Large intestine (tissue), 12 donors: Measurements from ENCODE around the gene SHC3. TPM values are rescaled to one million over a fixed set of nuclear protein-coding genes. Genes with fewer than 3 reads are reported as not detected.

Source experiments
- DNase-seq, 2 donors: peaks; one replicate each; pipeline versions ENCODE4 v3.0.0 to v3.0.0-alpha.2; 2013
- H3K27ac ChIP-seq: one replicate; pipeline ENCODE4 v1.5.1; 2013; ENCODE audit warnings: low read length
- H3K27me3 ChIP-seq: 2 replicates; pipeline ENCODE4 v1.6.1; 2013; ENCODE audit warnings: low read length; ENCODE audit not compliant: control insufficient read depth, insufficient read depth
- H3K36me3 ChIP-seq: 2 replicates; pipeline ENCODE4 v1.6.1; 2013; ENCODE audit warnings: low read length; ENCODE audit not compliant: control insufficient read depth, insufficient read depth
- H3K4me1 ChIP-seq: one replicate; pipeline ENCODE4 v1.6.1; 2013; ENCODE audit warnings: low read length; ENCODE audit not compliant: control insufficient read depth, insufficient read depth
- H3K4me3 ChIP-seq: one replicate; pipeline ENCODE4 v1.5.1; 2013; ENCODE audit warnings: low read length
- H3K9me3 ChIP-seq: one replicate; pipeline ENCODE4 v1.6.1; 2013; ENCODE audit warnings: mild to moderate bottlenecking, low read depth, low read length, moderate library complexity; ENCODE audit not compliant: control insufficient read depth
- WGBS: methylation state at CpG from one replicate; pipeline ENCODE4 v1.1.5; 2013; ENCODE audit warnings: low lambda C conversion rate; ENCODE audit not compliant: insufficient coverage; 5-methylcytosine and 5-hydroxymethylcytosine counted together
- long read RNA-seq, 11 donors: transcript quantifications; one replicate each; lab custom pipeline, GENCODE V29; 2026
- polyA plus RNA-seq: library from polyadenylated mRNA; unstranded; fragments of 120-200 nt; gene quantifications from one replicate; pipeline ENCODE4 v1.2.1, GENCODE V29; 2013

Gene SHC3, protein sequence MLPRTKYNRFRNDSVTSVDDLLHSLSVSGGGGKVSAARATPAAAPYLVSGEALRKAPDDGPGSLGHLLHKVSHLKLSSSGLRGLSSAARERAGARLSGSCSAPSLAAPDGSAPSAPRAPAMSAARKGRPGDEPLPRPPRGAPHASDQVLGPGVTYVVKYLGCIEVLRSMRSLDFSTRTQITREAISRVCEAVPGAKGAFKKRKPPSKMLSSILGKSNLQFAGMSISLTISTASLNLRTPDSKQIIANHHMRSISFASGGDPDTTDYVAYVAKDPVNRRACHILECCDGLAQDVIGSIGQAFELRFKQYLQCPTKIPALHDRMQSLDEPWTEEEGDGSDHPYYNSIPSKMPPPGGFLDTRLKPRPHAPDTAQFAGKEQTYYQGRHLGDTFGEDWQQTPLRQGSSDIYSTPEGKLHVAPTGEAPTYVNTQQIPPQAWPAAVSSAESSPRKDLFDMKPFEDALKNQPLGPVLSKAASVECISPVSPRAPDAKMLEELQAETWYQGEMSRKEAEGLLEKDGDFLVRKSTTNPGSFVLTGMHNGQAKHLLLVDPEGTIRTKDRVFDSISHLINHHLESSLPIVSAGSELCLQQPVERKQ
- 0.69 TPM for polyA plus RNA-seq
- long read RNA-seq, donor 1 = 0 reads
- long read RNA-seq, donor 2 = 0 reads
- long read RNA-seq, donor 3 = 0 reads
- long read RNA-seq, donor 4 = 0 reads
- long read RNA-seq, donor 5 = 0 reads
- long read RNA-seq, donor 6 = 0 reads
- long read RNA-seq, donor 7 = 0 reads
- long read RNA-seq, donor 8 = 0 reads
- long read RNA-seq, donor 9 = 0 reads
- long read RNA-seq, donor 10 = 0 reads
- long read RNA-seq, donor 11 = 0 reads

DNA sequence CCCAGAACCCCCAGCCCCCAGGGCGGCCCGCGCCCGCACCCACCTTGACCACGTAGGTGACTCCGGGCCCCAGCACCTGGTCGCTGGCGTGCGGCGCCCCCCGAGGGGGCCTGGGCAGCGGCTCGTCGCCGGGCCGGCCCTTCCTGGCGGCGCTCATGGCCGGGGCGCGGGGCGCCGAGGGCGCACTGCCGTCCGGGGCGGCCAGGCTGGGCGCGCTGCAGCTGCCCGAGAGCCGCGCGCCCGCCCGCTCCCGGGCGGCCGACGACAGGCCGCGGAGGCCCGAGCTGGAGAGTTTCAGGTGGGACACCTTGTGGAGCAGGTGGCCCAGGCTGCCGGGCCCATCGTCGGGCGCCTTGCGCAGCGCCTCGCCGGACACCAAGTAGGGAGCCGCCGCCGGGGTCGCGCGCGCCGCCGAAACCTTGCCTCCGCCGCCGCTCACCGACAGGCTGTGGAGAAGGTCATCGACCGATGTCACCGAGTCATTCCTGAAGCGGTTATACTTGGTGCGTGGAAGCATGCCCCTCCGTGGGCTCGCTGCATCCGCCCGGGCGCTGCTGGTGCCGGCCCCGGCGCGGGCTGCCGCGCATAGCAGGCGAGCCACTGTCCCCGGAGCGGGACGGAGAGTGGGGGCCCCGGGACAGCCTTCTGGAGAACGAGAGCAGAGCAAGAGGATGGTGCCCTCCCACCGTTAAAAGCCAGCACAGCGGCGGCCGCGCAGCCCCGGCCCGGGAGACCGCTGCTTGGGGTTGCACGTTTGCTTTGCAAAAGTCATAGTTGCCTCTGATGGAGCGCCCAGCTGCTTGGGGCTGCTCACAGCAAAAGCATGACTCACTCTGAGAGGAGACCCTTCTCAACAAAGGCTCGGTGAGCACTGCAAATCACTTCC is at the start of gene SHC3:
SHC3 (minus strand) TSS at position 875 of the 886 bp plus-strand sequence; CDS start at position 517, 358 bp downstream.
- Histone ChIP-seq H3K27me3 (peaks cover 39% of the 10 kb centered on the region), H3K4me3 (peak within 1 kb of the TSS; percentile 35), H3K4me1 (peaks cover 18% of the 10 kb centered on the region), H3K27ac (peak within 1 kb of the TSS; percentile 74), H3K36me3 (no peaks in the 10 kb centered on the region), H3K9me3 (no peaks in the 10 kb centered on the region)
- no CpG with 5 or more reads among the region's 96 CpGs for WGBS
- peak in 1 of 2 donors; percentile 43 for DNase-seq

DNA sequence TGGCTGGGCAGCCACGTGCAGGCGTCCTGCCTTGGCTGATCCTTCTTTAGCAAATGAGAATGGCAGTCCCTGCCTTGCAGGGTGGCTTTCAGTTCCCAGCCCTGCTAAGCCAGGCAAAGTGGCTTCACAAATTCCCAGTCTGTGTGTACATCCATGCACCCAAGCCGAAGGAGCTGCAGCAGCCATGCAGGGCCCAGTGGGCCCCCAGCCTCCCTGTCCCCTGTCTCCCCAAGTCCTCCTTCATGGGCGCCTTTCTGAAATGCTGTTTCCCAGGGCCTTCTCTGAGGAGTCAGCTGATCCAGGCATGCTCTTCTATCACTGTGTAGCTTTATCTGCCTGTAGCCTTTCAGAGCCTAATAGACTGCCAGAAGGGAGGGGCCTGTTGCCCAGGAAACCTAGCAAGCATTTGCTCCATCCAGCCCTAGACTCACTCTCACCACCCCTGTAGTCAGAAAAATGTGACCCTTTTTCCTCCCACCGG is 47.4 kb upstream of the SHC3 start:
- H3K27me3 ChIP-seq = peaks cover 4% of the 10 kb centered on the region
- no peaks in the 10 kb centered on the region for H3K9me3 ChIP-seq
- no peak overlapping the region for H3K4me3 ChIP-seq
- H3K4me1 ChIP-seq = no peaks in the 10 kb centered on the region
- WGBS = no CpG with 5 or more reads among the region's 5 CpGs
- peak in 1 of 2 donors; percentile 23 for DNase-seq
- H3K27ac ChIP-seq = no peak overlapping the region
- H3K36me3 ChIP-seq = no peaks in the 10 kb centered on the region

DNA sequence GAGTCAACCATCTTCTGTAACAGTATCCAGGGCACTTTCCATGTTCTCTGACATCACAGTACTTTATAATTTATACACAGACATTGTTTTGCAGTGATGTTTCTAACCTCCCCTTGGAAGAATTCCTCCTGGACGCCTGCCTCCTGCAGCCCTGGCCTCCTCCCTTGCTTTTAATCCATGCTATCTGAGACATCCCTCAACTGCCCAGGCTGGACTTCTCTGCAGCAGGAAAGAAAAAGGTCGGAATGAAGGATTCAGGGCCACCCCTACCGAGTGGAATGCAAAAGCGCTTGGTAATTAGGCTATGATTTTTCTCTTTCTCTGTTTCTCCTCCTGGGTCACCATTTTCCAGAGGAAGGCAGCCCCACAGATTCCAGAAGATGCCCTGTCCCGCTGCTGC is 47.0 kb upstream of the SHC3 start:
- no peaks in the 10 kb centered on the region for H3K4me1 ChIP-seq
- no peaks in the 10 kb centered on the region for H3K9me3 ChIP-seq
- H3K36me3 ChIP-seq = no peaks in the 10 kb centered on the region
- no peak for DNase-seq
- H3K4me3 ChIP-seq = no peak overlapping the region
- peaks cover 4% of the 10 kb centered on the region for H3K27me3 ChIP-seq
- H3K27ac ChIP-seq = no peak overlapping the region
- no CpG with 5 or more reads among the region's 5 CpGs for WGBS

DNA sequence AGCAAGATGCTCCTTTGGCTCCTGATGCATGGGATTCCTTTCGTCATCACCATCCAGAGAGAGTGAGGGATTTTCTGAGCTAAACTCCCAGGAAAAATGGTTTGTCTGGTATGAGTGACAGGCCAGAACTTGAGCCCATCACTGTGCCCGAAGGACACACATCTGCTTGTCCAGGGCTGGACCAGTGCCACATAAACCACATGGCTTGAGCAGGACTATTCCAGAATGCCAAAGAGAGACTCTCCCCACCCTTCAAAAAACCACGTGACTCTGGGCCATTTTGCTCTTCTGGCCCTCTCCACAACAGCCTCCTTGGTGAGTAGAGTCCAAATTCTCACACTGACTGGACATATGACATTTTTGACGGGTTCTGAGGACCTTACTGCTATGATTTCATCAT is 46.4 kb upstream of the SHC3 start:
- Histone ChIP-seq H3K4me1 (no peaks in the 10 kb centered on the region), H3K36me3 (no peaks in the 10 kb centered on the region), H3K4me3 (no peak overlapping the region), H3K27me3 (peaks cover 4% of the 10 kb centered on the region), H3K9me3 (no peaks in the 10 kb centered on the region), H3K27ac (no peak overlapping the region)
- 100% methylated on average over 1 of the region's 4 CpGs for WGBS
- no peak for DNase-seq

DNA sequence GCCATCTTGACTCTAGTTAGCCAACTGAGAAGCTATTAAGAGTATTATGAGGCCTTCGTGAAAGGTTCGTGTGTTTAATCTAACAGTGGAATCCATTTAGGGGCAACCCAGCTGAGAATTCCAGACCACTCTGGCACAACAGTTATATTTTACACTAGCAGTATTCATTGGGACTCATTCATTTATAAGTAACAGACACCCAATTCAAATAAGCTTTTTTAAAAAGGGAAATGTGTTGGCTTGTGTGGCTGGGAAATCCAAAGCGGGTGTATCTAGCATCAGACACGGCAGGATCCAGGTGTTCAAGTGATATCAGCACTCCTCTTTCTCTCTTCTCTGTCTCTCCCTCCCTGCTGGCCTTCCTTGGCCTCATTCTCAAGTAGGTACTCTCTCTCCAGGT is 46.0 kb upstream of the SHC3 start:
- no peaks in the 10 kb centered on the region for H3K9me3 ChIP-seq
- no peak overlapping the region for H3K4me3 ChIP-seq
- H3K36me3 ChIP-seq = no peaks in the 10 kb centered on the region
- H3K27me3 ChIP-seq = peaks cover 4% of the 10 kb centered on the region
- no peaks in the 10 kb centered on the region for H3K4me1 ChIP-seq
- DNase-seq = no peak
- H3K27ac ChIP-seq = no peak overlapping the region
- no CpG with 5 or more reads among the region's 4 CpGs for WGBS

DNA sequence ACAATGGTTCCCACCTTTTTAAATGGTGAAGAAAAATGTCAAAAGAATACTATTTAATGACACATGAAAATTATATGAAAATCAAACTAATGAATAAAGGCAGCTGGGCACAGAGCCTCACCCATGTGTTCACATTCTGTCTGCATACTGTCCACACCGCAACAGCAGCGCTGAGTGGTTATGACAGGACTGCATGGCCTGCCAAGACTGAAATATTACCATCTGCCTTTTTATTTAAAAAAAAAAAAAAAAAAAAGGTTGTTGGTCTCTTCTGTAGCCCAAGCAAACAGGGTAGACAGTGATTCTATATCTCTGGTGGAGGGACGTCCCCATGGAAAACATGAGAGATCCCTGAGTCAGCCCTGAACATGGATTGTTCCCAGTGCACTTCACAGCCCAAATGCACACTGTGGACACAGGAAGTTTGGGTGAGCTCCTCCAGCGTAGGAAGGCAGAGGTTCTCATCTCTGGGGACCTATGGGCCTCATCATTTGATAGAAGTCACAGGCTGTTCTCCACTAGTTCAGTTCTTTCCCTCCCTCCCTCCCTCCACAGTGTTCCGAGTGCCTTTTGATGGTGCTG is 44.9 kb upstream of the SHC3 start:
- no peak overlapping the region for H3K4me3 ChIP-seq
- no peak for DNase-seq
- no peak overlapping the region for H3K27ac ChIP-seq
- H3K9me3 ChIP-seq = no peaks in the 10 kb centered on the region
- no peaks in the 10 kb centered on the region for H3K4me1 ChIP-seq
- peaks cover 4% of the 10 kb centered on the region for H3K27me3 ChIP-seq
- WGBS = no CpG with 5 or more reads among the region's 5 CpGs
- no peaks in the 10 kb centered on the region for H3K36me3 ChIP-seq

DNA sequence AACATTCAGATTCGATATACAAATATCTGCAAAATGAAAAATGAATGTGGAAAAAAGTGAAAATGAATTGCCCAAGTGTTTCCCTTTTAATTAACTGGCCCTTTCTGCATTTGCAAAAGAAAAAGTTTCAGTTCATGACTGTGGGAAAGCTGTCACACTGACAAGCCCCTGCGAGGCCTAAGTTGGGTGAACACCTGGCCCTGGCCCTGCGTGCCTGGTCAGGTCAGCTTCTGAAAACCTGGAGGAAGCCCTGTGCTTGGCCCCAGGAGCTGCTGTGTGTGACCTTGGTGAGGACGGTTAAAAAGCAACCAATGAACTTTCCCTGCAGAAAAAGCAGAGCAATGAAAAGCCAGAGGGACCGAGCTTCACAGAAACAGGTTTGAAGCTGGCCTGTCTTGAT is 41.0 kb upstream of the SHC3 start:
- H3K27me3 ChIP-seq = no peaks in the 10 kb centered on the region
- H3K4me1 ChIP-seq = no peaks in the 10 kb centered on the region
- no peaks in the 10 kb centered on the region for H3K36me3 ChIP-seq
- no peak overlapping the region for H3K4me3 ChIP-seq
- no peak for DNase-seq
- H3K9me3 ChIP-seq = no peaks in the 10 kb centered on the region
- H3K27ac ChIP-seq = no peak overlapping the region
- WGBS = no CpG with 5 or more reads among the region's 5 CpGs

DNA sequence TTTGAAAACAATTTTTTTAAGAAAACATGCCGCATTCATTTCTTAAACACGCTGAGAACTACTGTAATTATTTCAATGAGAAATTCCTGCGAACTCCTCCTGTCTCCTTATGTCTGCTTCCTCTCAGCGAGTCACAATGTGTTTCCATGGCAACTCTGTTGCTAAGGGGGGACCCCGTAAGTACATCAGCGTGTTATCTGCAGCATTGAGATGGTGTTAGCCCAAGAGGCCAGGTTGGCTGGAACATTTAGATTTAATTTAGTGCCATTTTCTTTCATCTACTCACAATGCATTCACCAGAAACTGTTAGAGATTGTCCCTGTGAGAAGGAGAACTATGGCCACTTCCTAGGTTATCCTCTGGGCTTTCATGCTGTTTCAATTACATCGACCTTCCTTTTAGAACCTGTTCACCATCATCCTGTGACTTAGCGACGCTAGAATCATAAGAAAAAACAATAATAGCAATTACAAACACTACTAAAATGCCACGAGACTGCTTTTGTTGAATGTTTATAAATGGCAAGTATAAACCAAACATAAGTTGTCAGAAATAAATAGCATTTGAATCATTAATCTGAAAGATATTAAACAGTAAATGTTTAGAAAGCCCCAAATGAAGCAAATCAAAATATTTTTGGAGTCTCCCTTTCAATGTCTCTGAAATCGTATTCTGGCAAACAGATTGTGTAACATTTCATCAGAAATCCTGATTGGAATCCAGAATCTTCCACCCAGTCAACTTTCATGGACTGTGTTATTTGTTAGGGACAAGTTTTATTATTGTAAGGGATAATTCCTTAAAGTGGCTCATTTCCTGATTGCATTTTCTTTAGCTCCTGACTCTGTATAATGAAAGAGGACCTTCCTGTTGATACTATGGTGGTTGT is 39.7 kb upstream of the SHC3 start:
- Histone ChIP-seq H3K4me1 (no peaks in the 10 kb centered on the region), H3K27ac (no peak overlapping the region), H3K27me3 (no peaks in the 10 kb centered on the region), H3K9me3 (no peaks in the 10 kb centered on the region), H3K36me3 (no peaks in the 10 kb centered on the region), H3K4me3 (no peak overlapping the region)
- 64% methylated on average over 6 of the region's 11 CpGs for WGBS
- no peak for DNase-seq

DNA sequence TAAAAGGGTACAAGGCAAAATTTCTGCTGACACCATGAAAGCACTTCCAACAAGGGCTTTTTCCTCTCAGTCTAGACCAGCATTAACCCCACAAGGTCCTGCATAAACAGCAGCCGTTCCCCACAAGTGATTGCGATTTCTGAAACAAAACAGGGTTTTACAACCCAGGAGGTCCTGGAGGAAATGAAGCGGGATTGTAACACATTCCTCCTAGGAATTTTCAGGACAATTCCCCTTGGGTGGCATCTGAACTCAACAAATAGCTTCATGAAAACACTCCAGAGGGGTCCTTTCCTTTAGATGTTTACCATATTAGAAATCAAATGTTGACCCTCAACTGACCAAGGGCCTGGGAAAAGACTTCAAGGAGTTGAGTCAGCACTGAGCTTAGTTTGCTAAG is 36.7 kb upstream of the SHC3 start:
- Histone ChIP-seq H3K36me3 (no peaks in the 10 kb centered on the region), H3K27ac (no peak overlapping the region), H3K27me3 (no peaks in the 10 kb centered on the region), H3K9me3 (no peaks in the 10 kb centered on the region), H3K4me1 (no peaks in the 10 kb centered on the region), H3K4me3 (no peak overlapping the region)
- no peak for DNase-seq
- no CpG with 5 or more reads among the region's 3 CpGs for WGBS
